AG04449 (cell line): Measurements from ENCODE around the gene TCEAL7.

Experiments used
- CTCF ChIA-PET: fragments of 350-600 bp; formaldehyde crosslinking; extraction: SDS; loops from one replicate; lab custom pipeline; 2021; ENCODE audit warnings: antibody characterized with exemption; lab: Yijun Ruan, JAX
- POLR2A ChIA-PET: fragments of 400-600, 350-600 bp; formaldehyde crosslinking; extraction: SDS; loops from one replicate; lab custom pipeline; 2020; ENCODE audit warnings: antibody characterized with exemption, inconsistent platforms; lab: Yijun Ruan, JAX
- DNase-seq: peaks from one replicate; pipeline ENCODE4 v3.0.0-alpha.2; 2010; ENCODE audit warnings: low read depth, low spot score
- H3K4me3 ChIP-seq: 2 replicates; pipeline ENCODE4 v1.5.1; 2011; ENCODE audit warnings: low read depth, mild to moderate bottlenecking, control low read depth, low read length
- CTCF ChIP-seq: IDR thresholded peaks from one replicate; pipeline ENCODE4 v1.5.1; 2011; ENCODE audit warnings: mild to moderate bottlenecking, moderate library complexity, low read length, control low read depth, inconsistent platforms; ENCODE audit not compliant: insufficient read depth; ENCODE audit errors: missing control alignments

Gene TCEAL7

GRCh38 chrX:103361798-103362197 is 31.8 kb downstream of the TCEAL7 start:
- POLR2A ChIA-PET, result interaction anchor here (1.1 kb wide), 1 partner anchor 42 kb away, joined by 3 read pairs; no protein-coding TSS in a partner anchor

GRCh38 chrX:103362474-103362873 is 32.4 kb downstream of the TCEAL7 start:
- CTCF ChIA-PET, result no interaction called here
- no peak for DNase-seq
- no peak overlapping the region for H3K4me3 ChIP-seq
- TF ChIP-seq CTCF, result no peak
- POLR2A ChIA-PET, result interaction anchor here (1.1 kb wide), 1 partner anchor 42 kb away, joined by 3 read pairs; no protein-coding TSS in a partner anchor

More at GRCh38 chrX:103361798-103362197, 31.8 kb downstream of the TCEAL7 start:
- DNase-seq, result no peak
- TF ChIP-seq CTCF, result no peak
- no peak overlapping the region for H3K4me3 ChIP-seq
- CTCF ChIA-PET, result interaction anchor here (0.6 to 0.9 kb wide), 2 partner anchors 18 to 101 kb away, joined by 3 read pairs; no protein-coding TSS in a partner anchor

GRCh38 chrX:103363046-103363445 is 33.0 kb downstream of the TCEAL7 start:
- DNase-seq, result no peak
- POLR2A ChIA-PET, result interaction anchor here (1.1 kb wide), 1 partner anchor 41 kb away, joined by 3 read pairs; no protein-coding TSS in a partner anchor
- no peak for TF ChIP-seq CTCF
- H3K4me3 ChIP-seq, result no peak overlapping the region
- CTCF ChIA-PET, result no interaction called here

- POLR2A ChIA-PET, result no interaction called here
- CTCF ChIA-PET, result interaction anchor here (0.7 kb wide), 1 partner anchor 9 kb away, joined by 3 read pairs; the partner anchor contains the start of gene BEX3
- TF ChIP-seq CTCF, result no peak
- no peak for DNase-seq
- H3K4me3 ChIP-seq, result no peak overlapping the region
Measured at GRCh38 chrX:103367502-103367901, 37.5 kb downstream of the TCEAL7 start.

- CTCF ChIA-PET, result no interaction called here
- H3K4me3 ChIP-seq, result no peak overlapping the region
- TF ChIP-seq CTCF, result no peak
- no peak for DNase-seq
- POLR2A ChIA-PET, result no interaction called here
Measured at GRCh38 chrX:103369479-103369878, 39.4 kb downstream of the TCEAL7 start.

GRCh38 chrX:103372886-103373285 is 42.8 kb downstream of the TCEAL7 start:
- CTCF ChIA-PET, result no interaction called here
- POLR2A ChIA-PET, result no interaction called here
- no peak for DNase-seq
- no peak for TF ChIP-seq CTCF
- H3K4me3 ChIP-seq, result no peak overlapping the region
